ENCODE data around the gene KCTD1. TPM values are rescaled to one million over a fixed set of nuclear protein-coding genes. Genes with fewer than 3 reads are reported as not detected.

Gene KCTD1
- total RNA-seq, 2 donors from 2014 or later, result 12.2 to 36.3 TPM

- Histone ChIP-seq H3K36me3 (replicated peaks in 1 of 2; ENCODE audit: insufficient read depth in 1 of 2, low read depth in 2 of 2) (no peaks in the 10 kb centered on the region), H3K4me1 (no peaks in the 10 kb centered on the region), H3K27me3 (no peaks in the 10 kb centered on the region), H3K9me3 (no peaks in the 10 kb centered on the region), H3K4me3 (no peak overlapping the region), H3K27ac (no peak overlapping the region)
- TF ChIP-seq POLR2A (IDR thresholded peaks at IDR 0.05) (no peak), CTCF (IDR thresholded peaks at IDR 0.05) (no peak)
- 42% methylated on average over 5 of the region's 5 CpGs for WGBS, 2 donors
- no peak for ATAC-seq
- intact Hi-C loops (cut with DNase I), result no loop called here
- no peak for DNase-seq
These were observed 118.7 kb downstream of the KCTD1 start for GRCh38 chr18:26429535-26430226.

- H3K4me3 ChIP-seq, result no peak overlapping the region
- TF ChIP-seq POLR2A (IDR thresholded peaks at IDR 0.05) (no peak), CTCF (IDR thresholded peaks at IDR 0.05) (no peak)
- H3K27me3 ChIP-seq, result no peaks in the 10 kb centered on the region
- H3K27ac ChIP-seq, result no peak overlapping the region
- H3K9me3 ChIP-seq, result no peaks in the 10 kb centered on the region
- H3K36me3 ChIP-seq (replicated peaks in 1 of 2; ENCODE audit: insufficient read depth in 1 of 2, low read depth in 2 of 2), result no peaks in the 10 kb centered on the region
- intact Hi-C loops (cut with DNase I), result no loop called here
- no peaks in the 10 kb centered on the region for H3K4me1 ChIP-seq
- DNase-seq, result no peak
- WGBS, 2 donors, result 68 to 75% methylated on average over 5 of the region's 5 CpGs
- no peak for ATAC-seq
These were observed 123.2 kb downstream of the KCTD1 start for GRCh38 chr18:26425148-26425531.

- Histone ChIP-seq H3K27me3 (no peaks in the 10 kb centered on the region), H3K4me1 (no peaks in the 10 kb centered on the region), H3K4me3 (no peak overlapping the region), H3K27ac (no peak overlapping the region), H3K9me3 (no peaks in the 10 kb centered on the region), H3K36me3 (replicated peaks in 1 of 2; ENCODE audit: insufficient read depth in 1 of 2, low read depth in 2 of 2) (no peaks in the 10 kb centered on the region)
- 75 to 87% methylated on average over 3 to 4 of the region's 4 CpGs for WGBS, 2 donors
- ATAC-seq (no peak), DNase-seq (no peak)
- TF ChIP-seq CTCF (IDR thresholded peaks at IDR 0.05) (no peak), POLR2A (IDR thresholded peaks at IDR 0.05) (no peak)
- intact Hi-C loops (cut with DNase I), result no loop called here
These were observed 123.8 kb downstream of the KCTD1 start for GRCh38 chr18:26424428-26425147.

GRCh38 chr18:26422472-26423162, 125.7 kb downstream of the KCTD1 start:
- intact Hi-C loops (cut with DNase I), result no loop called here
- WGBS, 2 donors, result 73 to 85% methylated on average over 6 of the region's 6 CpGs
- H3K9me3 ChIP-seq, result no peaks in the 10 kb centered on the region
- H3K27me3 ChIP-seq, result no peaks in the 10 kb centered on the region
- H3K36me3 ChIP-seq (replicated peaks in 1 of 2; ENCODE audit: insufficient read depth in 1 of 2, low read depth in 2 of 2), result no peaks in the 10 kb centered on the region
- DNase-seq, result no peak
- TF ChIP-seq POLR2A (IDR thresholded peaks at IDR 0.05) (no peak), CTCF (IDR thresholded peaks at IDR 0.05) (no peak)
- no peak for ATAC-seq
- H3K27ac ChIP-seq, result no peak overlapping the region
- H3K4me3 ChIP-seq, result no peak overlapping the region
- no peaks in the 10 kb centered on the region for H3K4me1 ChIP-seq

Measured in body of pancreas (tissue), 4 donors.